ENCODE data around the gene TOP1. TPM values are rescaled to one million over a fixed set of nuclear protein-coding genes. Genes with fewer than 3 reads are reported as not detected.

The TOP1 gene
- total and polyA plus RNA-seq, 12 donors: 19.6 to 96.6 (median 27.3) TPM

DNA sequence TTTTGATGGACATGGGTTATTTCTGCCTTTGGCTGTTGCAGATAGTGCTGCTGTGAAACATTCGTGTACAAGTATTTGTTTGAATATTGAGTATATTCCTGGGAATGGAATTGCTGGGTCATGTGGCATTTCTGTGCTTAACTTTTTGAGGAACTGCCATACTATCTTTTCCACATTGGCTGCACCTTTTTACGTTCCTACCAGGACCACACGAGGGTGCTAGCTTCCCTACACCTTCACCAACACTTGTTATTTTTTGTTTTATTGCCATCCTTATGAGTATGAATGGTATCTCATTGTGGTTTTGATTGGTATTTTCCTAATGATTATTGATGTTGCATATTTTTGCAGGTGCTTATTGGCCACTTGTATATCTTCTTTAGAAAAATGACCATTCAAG lies 60.9 kb downstream of the TOP1 start:
- no peak for DNase-seq
- intact Hi-C loops (cut with DNase I): no loop called here
- Histone ChIP-seq H3K4me3 (no peak overlapping the region), H3K9me3 (replicated peaks in 1 of 3) (no peaks in the 10 kb centered on the region), H3K4me1 (replicated peaks in 1 of 2) (peaks cover 0 to 25% of the 10 kb centered on the region in 2 donors), H3K36me3 (replicated peaks in 1 of 2) (peaks cover 0 to 46% of the 10 kb centered on the region in 2 donors), H3K27me3 (no peaks in the 10 kb centered on the region), H3K27ac (no peak overlapping the region)
- WGBS, 4 donors: 90 to 97% (median 94%) methylated on average over 3 of the region's 3 CpGs
- no peak for TF ChIP-seq POLR2A (IDR thresholded peaks at IDR 0.05)
- TF ChIP-seq, protein P1, sequence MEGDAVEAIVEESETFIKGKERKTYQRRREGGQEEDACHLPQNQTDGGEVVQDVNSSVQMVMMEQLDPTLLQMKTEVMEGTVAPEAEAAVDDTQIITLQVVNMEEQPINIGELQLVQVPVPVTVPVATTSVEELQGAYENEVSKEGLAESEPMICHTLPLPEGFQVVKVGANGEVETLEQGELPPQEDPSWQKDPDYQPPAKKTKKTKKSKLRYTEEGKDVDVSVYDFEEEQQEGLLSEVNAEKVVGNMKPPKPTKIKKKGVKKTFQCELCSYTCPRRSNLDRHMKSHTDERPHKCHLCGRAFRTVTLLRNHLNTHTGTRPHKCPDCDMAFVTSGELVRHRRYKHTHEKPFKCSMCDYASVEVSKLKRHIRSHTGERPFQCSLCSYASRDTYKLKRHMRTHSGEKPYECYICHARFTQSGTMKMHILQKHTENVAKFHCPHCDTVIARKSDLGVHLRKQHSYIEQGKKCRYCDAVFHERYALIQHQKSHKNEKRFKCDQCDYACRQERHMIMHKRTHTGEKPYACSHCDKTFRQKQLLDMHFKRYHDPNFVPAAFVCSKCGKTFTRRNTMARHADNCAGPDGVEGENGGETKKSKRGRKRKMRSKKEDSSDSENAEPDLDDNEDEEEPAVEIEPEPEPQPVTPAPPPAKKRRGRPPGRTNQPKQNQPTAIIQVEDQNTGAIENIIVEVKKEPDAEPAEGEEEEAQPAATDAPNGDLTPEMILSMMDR (IDR thresholded peaks at IDR 0.05): no peak

- peaks cover 0 to 47% of the 10 kb centered on the region in 2 donors for H3K36me3 ChIP-seq (replicated peaks in 1 of 2)
- TF ChIP-seq POLR2A (IDR thresholded peaks at IDR 0.05): no peak
- TF ChIP-seq, protein P1 (IDR thresholded peaks at IDR 0.05): no peak
- H3K27me3 ChIP-seq: no peaks in the 10 kb centered on the region
- peaks cover 0 to 14% of the 10 kb centered on the region in 2 donors for H3K4me1 ChIP-seq (replicated peaks in 1 of 2)
- DNase-seq: no peak
- H3K27ac ChIP-seq: no peak overlapping the region
- WGBS, 4 donors: 81 to 85% (median 83%) methylated on average over 4 of the region's 4 CpGs
- intact Hi-C loops (cut with DNase I): loop anchor here in 1 of 2 donors (10.0 kb wide), 1 partner anchor 97 kb away; no protein-coding TSS in a partner anchor
- H3K9me3 ChIP-seq (replicated peaks in 1 of 3): no peaks in the 10 kb centered on the region
- H3K4me3 ChIP-seq: no peak overlapping the region
Measured at GRCh38 chr20:41091927-41092326, 63.3 kb downstream of the TOP1 start.

- DNase-seq: peak in 1 of 7 donors; percentile 23
- H3K27ac ChIP-seq: no peak overlapping the region
- no peak overlapping the region for H3K4me3 ChIP-seq
- no peaks in the 10 kb centered on the region for H3K27me3 ChIP-seq
- H3K36me3 ChIP-seq (replicated peaks in 1 of 2): peaks cover 0 to 68% of the 10 kb centered on the region in 2 donors
- intact Hi-C loops (cut with DNase I): loop anchor here (5.0 to 10.0 kb wide), 3 partner anchors 100 to 127 kb away; no protein-coding TSS in a partner anchor
- no peaks in the 10 kb centered on the region for H3K9me3 ChIP-seq (replicated peaks in 1 of 3)
- TF ChIP-seq POLR2A (IDR thresholded peaks at IDR 0.05): no peak
- TF ChIP-seq, protein P1 (IDR thresholded peaks at IDR 0.05): no peak
- peaks cover 0 to 18% of the 10 kb centered on the region in 2 donors for H3K4me1 ChIP-seq (replicated peaks in 1 of 2)
- WGBS, 4 donors: 96 to 100% (median 98%) methylated on average over 2 of the region's 2 CpGs
Measured at GRCh38 chr20:41094353-41095055, 65.9 kb downstream of the TOP1 start.

GRCh38 chr20:41095110-41095969 lies 66.7 kb downstream of the TOP1 start:
- peaks cover 0 to 74% of the 10 kb centered on the region in 2 donors for H3K36me3 ChIP-seq (replicated peaks in 1 of 2)
- DNase-seq: peak; percentile 33 to 86 (median 68)
- intact Hi-C loops (cut with DNase I): loop anchor here (5.0 to 10.0 kb wide), 3 partner anchors 101 to 128 kb away; no protein-coding TSS in a partner anchor

More at GRCh38 chr20:41095110-41095969, 66.7 kb downstream of the TOP1 start:
- no peaks in the 10 kb centered on the region for H3K9me3 ChIP-seq (replicated peaks in 1 of 3)
- 42 to 48% (median 45%) methylated on average over 7 of the region's 7 CpGs for WGBS, 4 donors
- no peak overlapping the region for H3K4me3 ChIP-seq
- no peaks in the 10 kb centered on the region for H3K27me3 ChIP-seq
- TF ChIP-seq, protein P1 (IDR thresholded peaks at IDR 0.05): peak; percentile 77 to 85 (median 83)
- TF ChIP-seq POLR2A (IDR thresholded peaks at IDR 0.05): no peak
- H3K27ac ChIP-seq: no peak overlapping the region
- H3K4me1 ChIP-seq (replicated peaks in 1 of 2): peaks cover 0 to 20% of the 10 kb centered on the region in 2 donors
